Measurements from ENCODE around the gene TECTA. TPM values are rescaled to one million over a fixed set of nuclear protein-coding genes. Genes with fewer than 3 reads are reported as not detected.

Gene TECTA
- total and polyA plus RNA-seq, 8 donors: 0.18 to 0.73 (median 0.35) TPM

- Histone ChIP-seq H3K4me1 (no peaks in the 10 kb centered on the region), H3K27ac (no peak overlapping the region), H3K27me3 (no peaks in the 10 kb centered on the region), H3K9me3 (no peaks in the 10 kb centered on the region), H3K4me3 (no peak overlapping the region), H3K36me3 (no peaks in the 10 kb centered on the region)
- no peak for ATAC-seq
- WGBS, 2 donors: 54 to 86% methylated on average over 1 of the region's 1 CpG
- no peak for TF ChIP-seq CTCF (IDR thresholded peaks at IDR 0.05)
- intact Hi-C loops (cut with DNase I): no loop called here
- no peak for DNase-seq
- no peak for FAIRE-seq
Observed at GRCh38 chr11:121141066-121141465, 40.0 kb downstream of the TECTA start.

- H3K4me1 ChIP-seq: no peaks in the 10 kb centered on the region
- DNase-seq: no peak
- no peaks in the 10 kb centered on the region for H3K36me3 ChIP-seq
- no peaks in the 10 kb centered on the region for H3K27me3 ChIP-seq
- no peaks in the 10 kb centered on the region for H3K9me3 ChIP-seq
- no peak overlapping the region for H3K4me3 ChIP-seq
- H3K27ac ChIP-seq: no peak overlapping the region
- FAIRE-seq: no peak
- 85% methylated on average over 5 of the region's 5 CpGs for WGBS, 2 donors
- intact Hi-C loops (cut with DNase I): no loop called here
- no peak for ATAC-seq
- no peak for TF ChIP-seq CTCF (IDR thresholded peaks at IDR 0.05)
Observed at GRCh38 chr11:121143921-121144320, 42.9 kb downstream of the TECTA start.

- no peaks in the 10 kb centered on the region for H3K4me1 ChIP-seq
- intact Hi-C loops (cut with DNase I): no loop called here
- TF ChIP-seq CTCF (IDR thresholded peaks at IDR 0.05): no peak
- H3K4me3 ChIP-seq: no peak overlapping the region
- no peaks in the 10 kb centered on the region for H3K9me3 ChIP-seq
- WGBS, 2 donors: 89 to 93% methylated on average over 5 of the region's 5 CpGs
- no peak overlapping the region for H3K27ac ChIP-seq
- FAIRE-seq (no peak), DNase-seq (no peak), ATAC-seq (no peak)
- H3K27me3 ChIP-seq: no peaks in the 10 kb centered on the region
- no peaks in the 10 kb centered on the region for H3K36me3 ChIP-seq
Observed at GRCh38 chr11:121144723-121145122, 43.7 kb downstream of the TECTA start.

GRCh38 chr11:121145826-121146225 is 44.8 kb downstream of the TECTA start:
- no peaks in the 10 kb centered on the region for H3K9me3 ChIP-seq
- DNase-seq (no peak), ATAC-seq (no peak), FAIRE-seq (no peak)
- no peak overlapping the region for H3K27ac ChIP-seq
- no peak overlapping the region for H3K4me3 ChIP-seq
- 85 to 90% methylated on average over 11 of the region's 11 CpGs for WGBS, 2 donors
- no peak for TF ChIP-seq CTCF (IDR thresholded peaks at IDR 0.05)
- H3K27me3 ChIP-seq: no peaks in the 10 kb centered on the region
- H3K4me1 ChIP-seq: no peaks in the 10 kb centered on the region
- intact Hi-C loops (cut with DNase I): no loop called here
- H3K36me3 ChIP-seq: no peaks in the 10 kb centered on the region

- Histone ChIP-seq H3K4me3 (no peak overlapping the region), H3K36me3 (no peaks in the 10 kb centered on the region), H3K9me3 (no peaks in the 10 kb centered on the region), H3K27ac (no peak overlapping the region), H3K4me1 (no peaks in the 10 kb centered on the region), H3K27me3 (no peaks in the 10 kb centered on the region)
- no peak for DNase-seq
- ATAC-seq: no peak
- no peak for TF ChIP-seq CTCF (IDR thresholded peaks at IDR 0.05)
- FAIRE-seq: no peak
- intact Hi-C loops (cut with DNase I): no loop called here
- WGBS, 2 donors: 83 to 84% methylated on average over 2 of the region's 2 CpGs
Observed at GRCh38 chr11:121149116-121149515, 48.1 kb downstream of the TECTA start.

Measured in pancreas (tissue), 10 donors.